Muscle of leg (tissue), 11 donors: Measurements from ENCODE around the gene HSFX2. TPM values are rescaled to one million over a fixed set of nuclear protein-coding genes. Genes with fewer than 3 reads are reported as not detected.
"Not testable (repeated sequence)": the region's sequence is repeated elsewhere in the genome, so short reads cannot be mapped to it uniquely, and the experiment has no call there.

ENCODE experiments used
- DNase-seq: peaks from one replicate; pipeline ENCODE4 v3.0.0; 2013
- H3K27ac ChIP-seq: one replicate; pipeline ENCODE4 v1.5.1; 2013; ENCODE audit warnings: mild to moderate bottlenecking, low read length, control low read depth
- H3K27me3 ChIP-seq: one replicate; pipeline ENCODE4 v1.6.1; 2013; ENCODE audit warnings: low read length; ENCODE audit not compliant: control insufficient read depth, insufficient read depth
- H3K36me3 ChIP-seq: one replicate; pipeline ENCODE4 v1.6.1; 2013; ENCODE audit warnings: low read length; ENCODE audit not compliant: control insufficient read depth, insufficient read depth
- H3K4me1 ChIP-seq: one replicate; pipeline ENCODE4 v1.6.1; 2013; ENCODE audit warnings: low read length; ENCODE audit not compliant: control insufficient read depth, insufficient read depth
- H3K4me3 ChIP-seq: one replicate; pipeline ENCODE4 v1.5.1; 2013; ENCODE audit warnings: low read length, control low read depth
- H3K9me3 ChIP-seq: replicated peaks from 2 replicates; pipeline ENCODE4 v1.6.1; 2013; ENCODE audit warnings: low read depth, low read length; ENCODE audit not compliant: control insufficient read depth
- WGBS: methylation state at CpG from one replicate; pipeline ENCODE4 v1.1.5; 2013; ENCODE audit warnings: missing lambda C conversion rate; ENCODE audit not compliant: insufficient coverage; 5-methylcytosine and 5-hydroxymethylcytosine counted together
- polyA plus RNA-seq, 8 donors: library from polyadenylated mRNA; unstranded; fragments of 120-200 nt; gene quantifications; one replicate each; pipeline versions ENCODE4 v1.2.1 to v1.2.3, GENCODE V29; 2013; ENCODE audit warnings: inconsistent platforms in 1 of 8, low replicate concordance in 1 of 8; ENCODE audit not compliant: insufficient read length in 8 of 8, insufficient read depth in 1 of 8
- total RNA-seq: library from RNA; stranded (reverse); fragments of 120-200 nt; gene quantifications from one replicate; pipeline ENCODE4 v1.2.4, GENCODE V29; 2013

Gene HSFX2
- total and polyA plus RNA-seq, 9 donors = 0.37 to 1.2 (median 0.75) TPM

DNA sequence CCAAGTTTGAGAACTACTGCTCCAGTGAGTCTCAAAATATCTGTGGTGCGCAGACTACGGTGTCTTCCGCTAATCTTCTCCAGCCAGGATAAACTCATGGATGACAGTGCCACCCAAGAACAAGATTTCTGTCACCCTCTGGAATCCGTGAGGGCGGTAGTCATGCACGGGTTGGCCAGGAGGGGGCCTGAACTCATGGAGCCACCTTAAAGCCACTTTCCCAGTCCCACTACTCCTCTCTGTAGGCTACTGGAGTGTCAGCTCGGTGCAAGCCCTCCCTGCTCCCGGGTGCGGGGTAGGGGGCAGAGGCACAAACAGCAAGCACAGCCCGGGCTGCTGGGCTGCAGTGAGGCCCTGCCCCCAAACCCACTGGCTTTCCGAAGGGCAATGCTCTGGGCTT, 3.5 kb upstream of the HSFX2 start:
- not testable (repeated sequence) for H3K27ac ChIP-seq, H3K4me1 ChIP-seq, DNase-seq, H3K27me3 ChIP-seq, H3K9me3 ChIP-seq, H3K4me3 ChIP-seq, H3K36me3 ChIP-seq
- WGBS = no CpG with 5 or more reads among the region's 11 CpGs

DNA sequence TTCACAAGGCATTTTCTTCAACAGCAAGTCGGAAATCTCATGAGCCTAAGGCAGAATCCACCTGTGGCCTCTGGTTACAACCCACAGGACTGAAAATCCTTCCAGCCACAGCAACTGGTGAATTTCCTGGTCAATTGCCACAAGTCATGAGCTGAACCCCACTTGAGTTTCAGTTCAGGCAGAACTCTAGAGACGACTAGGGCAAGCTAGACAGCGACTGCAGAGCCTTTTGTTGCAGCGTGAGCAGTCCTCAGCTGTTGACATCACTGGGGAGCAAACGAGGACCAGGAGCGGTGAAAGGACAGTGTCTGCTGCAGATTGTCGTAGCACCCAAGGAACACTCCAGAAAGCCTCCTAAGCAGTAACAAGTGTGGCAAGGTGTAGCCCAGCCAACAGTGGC, 829 bp upstream of the HSFX2 start:
- H3K4me3 ChIP-seq, H3K36me3 ChIP-seq: not testable (repeated sequence)
- no CpG with 5 or more reads among the region's 7 CpGs for whole genome bisulfite sequencing

DNA sequence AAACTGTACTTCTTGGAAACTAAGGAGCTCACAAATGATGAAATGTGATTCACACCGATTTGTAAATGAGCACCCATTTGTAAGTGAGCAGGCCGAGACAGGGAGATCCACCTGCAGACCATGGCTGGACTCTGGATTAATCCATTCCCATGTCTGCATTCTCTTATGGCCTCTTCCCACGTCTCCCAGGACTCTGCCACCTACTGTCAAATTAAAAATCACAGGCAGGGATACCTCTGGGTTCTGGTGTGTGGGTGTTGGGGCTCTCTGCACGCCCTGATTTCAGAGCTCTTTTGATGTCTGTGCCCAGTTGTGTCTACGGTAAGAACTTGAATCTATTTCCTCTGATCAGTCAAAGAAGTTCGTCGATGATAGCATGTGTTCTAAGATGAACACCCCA, 4.1 kb downstream of the HSFX2 start:
- DNase-seq, H3K4me1 ChIP-seq, H3K9me3 ChIP-seq, H3K36me3 ChIP-seq, H3K27ac ChIP-seq, H3K27me3 ChIP-seq, H3K4me3 ChIP-seq: not testable (repeated sequence)
- no CpG with 5 or more reads among the region's 7 CpGs for WGBS

More for the DNA sequence above, 829 bp upstream of the HSFX2 start:
- H3K4me1 ChIP-seq, H3K27me3 ChIP-seq, H3K9me3 ChIP-seq, DNase-seq, H3K27ac ChIP-seq: not testable (repeated sequence)

DNA sequence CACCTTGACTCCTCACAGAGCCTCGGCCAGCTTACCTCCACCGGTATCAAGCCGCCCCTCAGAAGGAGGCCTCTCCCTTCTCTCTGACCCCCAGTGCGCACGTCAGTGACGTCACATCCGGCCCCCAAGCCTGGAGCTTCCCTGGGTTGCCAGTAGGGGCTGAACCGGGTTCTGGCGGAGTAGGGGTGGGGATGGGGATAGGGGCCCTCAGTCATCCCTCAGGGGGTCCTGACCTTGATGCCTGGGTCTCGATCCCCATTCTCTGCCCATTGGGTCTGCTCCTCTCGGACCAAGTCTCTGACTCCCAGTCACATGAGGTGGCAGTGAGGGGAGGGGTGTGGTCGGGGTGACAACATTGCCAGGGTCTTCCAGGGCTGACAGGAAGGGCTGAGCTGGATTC, 7.8 kb downstream of the HSFX2 start, which contains the start of gene MAGEA9B:
Gene MAGEA9B (minus strand): TSS at position 101 of the 400 bp plus-strand sequence. CDS start 4,280 bp downstream, outside the sequence.
- H3K27me3 ChIP-seq, DNase-seq, H3K36me3 ChIP-seq, H3K27ac ChIP-seq, H3K9me3 ChIP-seq, H3K4me1 ChIP-seq, H3K4me3 ChIP-seq: not testable (repeated sequence)
- WGBS = no CpG with 5 or more reads among the region's 12 CpGs

DNA sequence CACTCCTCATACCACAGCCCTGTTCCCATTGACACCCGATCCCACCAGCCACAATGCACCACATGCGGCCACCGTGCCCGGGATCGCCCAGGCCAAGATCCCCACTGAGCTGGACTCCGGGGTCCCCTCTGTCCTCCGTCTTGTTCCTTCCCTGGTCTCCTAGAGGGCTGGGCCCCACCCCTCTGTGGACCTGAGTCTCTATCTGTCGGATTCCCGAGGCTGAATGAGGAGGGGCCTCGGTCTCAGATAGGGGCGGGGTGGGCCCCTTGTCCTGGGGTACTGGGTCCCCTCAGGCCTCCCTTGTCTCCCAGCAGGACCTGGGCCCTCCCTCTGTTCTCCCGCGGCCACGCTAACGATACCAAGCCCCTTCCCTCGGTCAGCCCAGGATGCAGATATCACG, 9.5 kb downstream of the HSFX2 start:
- H3K4me3 ChIP-seq = not testable (repeated sequence)
- no CpG with 5 or more reads among the region's 17 CpGs for WGBS

DNA sequence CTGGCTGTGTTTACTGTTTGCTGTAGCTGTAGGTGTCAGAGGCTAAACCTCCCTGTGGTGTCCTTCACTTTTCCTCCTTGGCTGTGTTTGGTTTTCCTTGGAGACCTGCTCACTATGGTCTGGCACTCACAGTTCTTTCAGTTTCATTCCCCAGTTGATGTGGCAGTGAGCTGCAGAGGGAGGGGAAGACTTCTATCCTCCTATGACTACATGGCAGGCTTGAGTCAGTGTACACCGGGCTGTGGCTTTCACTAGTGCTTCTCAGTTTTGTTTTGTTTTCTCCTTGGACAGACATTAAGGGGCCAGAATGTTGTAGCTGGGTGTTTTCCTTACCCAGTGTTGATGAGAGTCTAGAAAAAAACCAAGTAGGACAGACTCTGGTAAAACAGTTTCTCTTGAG, 21.7 kb downstream of the HSFX2 start:
- not testable (repeated sequence) for H3K36me3 ChIP-seq, H3K4me3 ChIP-seq, H3K27ac ChIP-seq, DNase-seq, H3K4me1 ChIP-seq, H3K27me3 ChIP-seq, H3K9me3 ChIP-seq
- no CpG with 5 or more reads among the region's 1 CpG for WGBS

More for the DNA sequence above, 9.5 kb downstream of the HSFX2 start:
- not testable (repeated sequence) for H3K27me3 ChIP-seq, H3K4me1 ChIP-seq, H3K36me3 ChIP-seq, H3K9me3 ChIP-seq, DNase-seq, H3K27ac ChIP-seq

DNA sequence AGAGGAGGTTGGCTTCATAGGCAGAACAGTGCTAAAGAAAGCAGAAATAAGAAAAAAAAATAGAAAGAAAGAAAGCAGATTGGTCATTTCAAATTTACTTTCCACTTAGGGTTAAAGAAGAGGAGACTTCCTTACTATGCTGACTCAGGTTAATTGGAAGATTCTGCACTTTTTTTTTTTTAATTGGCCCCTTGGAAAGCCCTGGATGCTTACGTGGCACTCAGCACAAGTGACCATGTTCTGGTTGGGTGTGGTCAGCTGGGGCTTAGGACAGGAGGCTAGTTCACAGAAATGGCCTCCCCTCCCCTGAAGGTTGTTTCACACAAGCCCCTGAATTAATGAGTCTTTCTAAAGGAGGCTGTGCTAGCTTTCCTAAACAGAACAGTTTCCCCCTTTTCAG, 22.4 kb downstream of the HSFX2 start:
- H3K4me1 ChIP-seq = no peaks in the 10 kb centered on the region
- H3K27me3 ChIP-seq = peaks cover 9% of the 10 kb centered on the region

DNA sequence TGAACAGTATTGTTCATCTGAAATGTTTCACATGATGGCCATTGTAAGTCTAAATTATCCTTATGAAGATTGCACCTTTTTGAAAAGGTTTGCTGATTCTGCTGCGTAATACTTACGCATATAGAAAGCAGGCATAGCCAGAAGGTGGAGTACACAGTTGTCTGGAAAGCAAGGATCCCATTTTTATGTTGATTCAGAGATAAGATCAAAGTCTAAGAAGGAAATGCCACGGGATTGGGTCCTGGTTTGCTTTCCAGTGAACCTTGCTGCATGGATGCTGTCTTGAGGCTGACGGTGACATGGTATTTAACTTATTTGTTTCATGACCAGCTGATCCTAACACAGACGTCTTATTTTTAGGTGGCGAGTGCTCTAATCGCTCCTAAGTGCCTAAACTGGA, 23.3 kb downstream of the HSFX2 start:
- no peaks in the 10 kb centered on the region for H3K9me3 ChIP-seq
- no peak overlapping the region for H3K27ac ChIP-seq
- H3K4me1 ChIP-seq = no peaks in the 10 kb centered on the region
- H3K27me3 ChIP-seq = peaks cover 13% of the 10 kb centered on the region
- DNase-seq = no peak
- H3K36me3 ChIP-seq = no peaks in the 10 kb centered on the region
- no peak overlapping the region for H3K4me3 ChIP-seq
- 61% methylated on average over 7 of the region's 7 CpGs for WGBS

More for the DNA sequence above, 22.4 kb downstream of the HSFX2 start:
- no CpG with 5 or more reads among the region's 1 CpG for WGBS
- no peaks in the 10 kb centered on the region for H3K36me3 ChIP-seq
- DNase-seq = no peak
- H3K27ac ChIP-seq = no peak overlapping the region
- no peak overlapping the region for H3K4me3 ChIP-seq
- no peaks in the 10 kb centered on the region for H3K9me3 ChIP-seq

DNA sequence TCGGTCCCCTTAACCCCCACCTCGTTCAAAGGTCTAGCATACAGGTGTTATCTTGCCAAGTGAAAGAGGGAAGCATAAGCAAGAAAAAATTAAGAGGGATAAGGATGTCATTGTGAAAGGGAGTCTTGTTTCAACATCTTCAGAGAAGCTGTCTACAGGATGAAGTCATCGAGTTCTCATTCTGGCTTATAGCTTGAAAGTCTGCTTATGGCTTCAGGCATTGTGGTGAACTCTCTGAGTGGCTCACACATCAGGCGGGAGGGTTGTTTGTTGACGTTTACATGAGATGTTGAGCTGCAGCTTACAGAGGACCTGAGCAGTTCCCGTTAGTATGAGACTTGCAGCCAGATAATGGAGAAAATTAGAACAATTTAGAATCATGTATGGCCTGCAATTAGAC, 24.4 kb downstream of the HSFX2 start:
- Histone ChIP-seq H3K27me3 (peaks cover 13% of the 10 kb centered on the region), H3K27ac (no peak overlapping the region), H3K9me3 (no peaks in the 10 kb centered on the region), H3K4me3 (no peak overlapping the region), H3K36me3 (no peaks in the 10 kb centered on the region), H3K4me1 (no peaks in the 10 kb centered on the region)
- 33% methylated on average over 3 of the region's 6 CpGs for WGBS
- no peak for DNase-seq

DNA sequence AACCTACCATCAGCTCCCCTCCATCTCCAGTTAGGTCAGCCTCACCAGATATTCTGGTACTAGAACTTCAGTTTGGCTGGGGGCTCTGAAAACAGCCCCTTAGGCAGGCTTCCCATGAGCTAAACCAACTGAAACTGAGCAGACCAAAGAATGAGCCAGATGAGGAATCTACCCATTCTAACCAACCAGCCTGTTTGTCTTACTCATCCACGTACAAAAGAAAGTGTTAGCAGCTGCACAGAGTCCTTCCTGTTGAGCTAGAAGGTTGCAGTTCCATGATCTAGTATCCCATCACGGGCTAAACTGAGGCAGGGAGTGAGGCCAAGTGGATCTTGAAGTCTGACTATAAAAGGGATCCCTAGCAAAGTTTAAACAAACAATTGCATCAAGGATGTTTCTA, 25.3 kb downstream of the HSFX2 start:
- WGBS = 71% methylated on average over 1 of the region's 2 CpGs
- Histone ChIP-seq H3K9me3 (no peaks in the 10 kb centered on the region), H3K27me3 (peaks cover 13% of the 10 kb centered on the region), H3K4me1 (no peaks in the 10 kb centered on the region), H3K27ac (no peak overlapping the region), H3K36me3 (no peaks in the 10 kb centered on the region), H3K4me3 (no peak overlapping the region)
- no peak for DNase-seq

DNA sequence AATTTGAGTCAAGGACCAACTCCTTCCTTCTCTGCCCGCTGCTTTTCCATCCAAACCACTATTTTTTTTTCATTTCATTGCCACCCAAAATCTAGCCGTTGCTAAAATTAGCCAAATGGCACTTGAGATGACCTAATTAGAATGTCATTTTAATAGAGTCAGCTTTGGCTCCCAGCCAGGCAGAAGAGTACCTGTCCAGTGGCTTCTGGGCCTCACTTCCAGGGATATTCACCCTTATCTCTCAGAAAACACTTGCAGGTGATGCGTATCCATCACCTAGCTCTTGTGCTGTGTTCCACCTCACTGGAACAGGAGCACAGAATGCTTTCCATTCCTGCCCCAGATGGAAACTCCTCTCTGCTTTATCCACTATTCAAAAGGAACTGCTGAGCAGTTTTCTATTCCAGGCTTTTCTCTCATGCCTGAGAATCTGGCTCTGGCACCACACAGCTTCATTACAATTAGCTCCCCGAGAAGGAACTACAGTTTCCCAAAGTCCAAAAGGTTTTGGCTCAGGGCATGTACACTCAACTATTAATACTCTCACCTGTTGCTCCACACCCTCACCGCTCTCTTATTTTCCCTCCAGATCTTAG, 26.3 kb downstream of the HSFX2 start:
- H3K27me3 ChIP-seq = peaks cover 13% of the 10 kb centered on the region
- H3K9me3 ChIP-seq = no peaks in the 10 kb centered on the region
- no peak for DNase-seq
- no peak overlapping the region for H3K4me3 ChIP-seq
- H3K36me3 ChIP-seq = no peaks in the 10 kb centered on the region
- H3K27ac ChIP-seq = no peak overlapping the region
- WGBS = 79% methylated on average over 3 of the region's 5 CpGs
- H3K4me1 ChIP-seq = no peaks in the 10 kb centered on the region
